NT2/D1 (cell line): ENCODE measurements around the gene PRKCB.

Experiments used
- SUZ12 ChIP-seq: IDR thresholded peaks from 2 replicates; pipeline ENCODE4 v1.6.1; 2011; ENCODE audit not compliant: insufficient read length, insufficient read depth; ENCODE audit errors: extremely low read depth
- YY1 ChIP-seq: IDR thresholded peaks from 2 replicates; pipeline ENCODE4 v1.6.1; 2011; ENCODE audit not compliant: insufficient read length, insufficient read depth
- ZNF274 ChIP-seq: IDR thresholded peaks from 2 replicates; pipeline ENCODE4 v1.6.1; 2011; ENCODE audit warnings: mild to moderate bottlenecking, low read depth, low read length

DNA sequence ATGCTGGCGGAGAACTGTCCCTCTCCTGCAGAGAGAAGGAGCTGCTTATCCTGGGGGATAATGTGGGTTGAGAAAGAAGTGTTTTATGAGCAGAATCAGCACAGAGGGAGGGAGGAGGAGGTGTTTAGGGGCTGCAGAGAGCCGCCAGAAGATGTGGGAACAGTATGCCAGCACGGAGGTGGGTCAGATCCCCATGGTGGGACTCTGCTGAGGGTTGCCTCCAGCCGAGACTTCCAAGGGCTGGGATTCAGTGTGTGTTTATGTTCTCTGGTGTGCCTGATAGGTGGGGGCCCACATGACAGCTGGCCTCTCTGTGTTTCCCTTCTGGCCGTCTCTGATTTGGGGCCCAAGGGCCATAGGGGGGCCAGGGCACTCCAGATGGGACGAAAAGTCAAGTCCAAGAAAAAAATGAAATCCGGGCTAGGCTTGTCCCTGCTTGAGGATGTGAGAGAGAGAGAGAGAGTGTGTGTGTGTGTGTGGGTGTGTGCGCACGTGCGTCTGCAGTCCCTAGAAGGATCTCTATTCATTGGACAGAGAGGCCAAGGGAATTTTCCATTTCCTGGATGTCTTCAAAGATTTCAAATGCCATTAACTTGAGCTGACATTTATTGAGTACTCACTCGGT, 21.6 kb downstream of the PRKCB start:
- TF ChIP-seq SUZ12 (no peak), YY1 (no peak), ZNF274 (no peak)
